PFSK-1 (cell line): Measurements from ENCODE around the gene BCL7B. TPM values are rescaled to one million over a fixed set of nuclear protein-coding genes. Genes with fewer than 3 reads are reported as not detected.

Source experiments
- FOXP2 ChIP-seq: optimal IDR thresholded peaks from 2 replicates; pipeline ENCODE3; 2011; ENCODE audit warnings: borderline replicate concordance, control low read depth, inconsistent platforms; ENCODE audit not compliant: insufficient read depth; ENCODE audit errors: extremely low read length, extremely low read depth
- POLR2AphosphoS5 ChIP-seq: IDR thresholded peaks from 2 replicates; pipeline ENCODE4 v1.6.1; 2012; ENCODE audit warnings: low read depth, mild to moderate bottlenecking, control low read depth, low read length, moderate library complexity
- REST ChIP-seq, 2 experiments: IDR thresholded peaks; 2 replicates each; pipeline versions ENCODE4 v1.6.1 to v1.8.0; 2011 to 2012; ENCODE audit warnings: low read depth in 2 of 2, low read length in 2 of 2, control low read depth in 1 of 2, inconsistent platforms in 1 of 2, mild to moderate bottlenecking in 1 of 2, moderate library complexity in 1 of 2; ENCODE audit not compliant: insufficient read depth in 1 of 2
- SIN3A ChIP-seq: IDR thresholded peaks from 2 replicates; pipeline ENCODE4 v1.6.1; 2012; ENCODE audit warnings: mild to moderate bottlenecking, low read length, moderate library complexity, borderline replicate concordance; ENCODE audit not compliant: insufficient read depth
- TAF1 ChIP-seq: IDR thresholded peaks from 2 replicates; pipeline ENCODE4 v1.6.1; 2012; ENCODE audit warnings: low read length, control low read depth, borderline replicate concordance; ENCODE audit not compliant: insufficient read depth
- polyA plus RNA-seq: library from polyadenylated mRNA; unstranded; fragments of >200 nt; gene quantifications from one replicate; pipeline ENCODE4 v1.2.1, GENCODE V29; 2012; ENCODE audit warnings: low read depth, missing spikeins; ENCODE audit not compliant: insufficient read length

BCL7B gene
- polyA plus RNA-seq = 72.3 TPM

DNA sequence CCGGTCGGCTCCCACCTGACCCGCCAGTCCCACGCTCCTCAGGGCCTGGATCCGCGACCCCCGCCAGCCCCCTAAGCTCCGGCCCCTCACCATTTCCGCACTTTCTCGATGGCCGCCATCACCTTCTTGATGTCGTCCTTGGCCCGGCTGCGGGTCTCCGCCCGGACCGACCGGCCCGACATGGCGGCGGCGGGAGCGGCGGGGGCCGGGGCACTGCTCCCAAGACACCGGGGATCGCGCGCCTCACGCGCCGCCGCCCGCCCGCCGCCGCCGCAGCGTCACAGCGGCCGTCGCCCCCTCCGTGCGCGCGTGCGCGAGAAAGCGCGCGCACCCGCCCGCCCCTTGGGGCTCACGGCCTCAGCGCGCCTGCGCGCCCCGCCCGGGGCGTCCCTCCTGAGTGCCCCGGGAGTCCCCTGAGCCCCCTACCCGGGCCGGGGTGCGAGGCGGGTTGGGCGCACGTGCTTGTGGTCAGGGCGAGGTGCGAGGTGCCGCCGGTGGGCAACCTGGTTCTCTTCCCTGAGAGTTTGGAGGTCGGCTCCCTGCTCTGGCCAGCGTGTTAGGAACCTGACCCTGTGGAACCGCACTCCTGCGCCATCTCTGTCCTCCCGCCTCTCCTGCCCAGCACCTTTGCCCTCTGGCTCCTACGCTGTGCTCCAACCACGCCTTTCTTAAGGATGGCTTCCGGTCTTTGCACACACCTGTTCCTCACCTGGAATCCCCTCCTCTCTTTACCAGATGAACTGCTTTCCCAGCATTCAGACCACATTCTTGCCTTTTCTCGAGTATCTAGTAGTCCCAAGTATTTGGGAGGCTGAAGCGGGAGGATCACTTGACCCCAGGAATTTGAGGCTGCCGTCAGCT lies at the start of gene BCL7B:
BCL7B (minus strand) TSS at position 294 of the 861 bp plus-strand sequence; CDS start at position 182, 112 bp downstream.
- TF ChIP-seq POLR2AphosphoS5 (peak; percentile 70), REST (IDR thresholded peaks at IDR 0.05; ENCODE audit: insufficient read depth in 1 of 2, low read depth in 2 of 2, low read length in 2 of 2) (no peak)

- TF ChIP-seq REST (IDR thresholded peaks at IDR 0.05; ENCODE audit: insufficient read depth in 1 of 2, low read depth in 2 of 2, low read length in 2 of 2) (no peak), SIN3A (no peak), POLR2AphosphoS5 (no peak), TAF1 (no peak), FOXP2 (no peak)
These were observed 48.2 kb upstream of the BCL7B start for GRCh38 chr7:73605601-73606220.

DNA sequence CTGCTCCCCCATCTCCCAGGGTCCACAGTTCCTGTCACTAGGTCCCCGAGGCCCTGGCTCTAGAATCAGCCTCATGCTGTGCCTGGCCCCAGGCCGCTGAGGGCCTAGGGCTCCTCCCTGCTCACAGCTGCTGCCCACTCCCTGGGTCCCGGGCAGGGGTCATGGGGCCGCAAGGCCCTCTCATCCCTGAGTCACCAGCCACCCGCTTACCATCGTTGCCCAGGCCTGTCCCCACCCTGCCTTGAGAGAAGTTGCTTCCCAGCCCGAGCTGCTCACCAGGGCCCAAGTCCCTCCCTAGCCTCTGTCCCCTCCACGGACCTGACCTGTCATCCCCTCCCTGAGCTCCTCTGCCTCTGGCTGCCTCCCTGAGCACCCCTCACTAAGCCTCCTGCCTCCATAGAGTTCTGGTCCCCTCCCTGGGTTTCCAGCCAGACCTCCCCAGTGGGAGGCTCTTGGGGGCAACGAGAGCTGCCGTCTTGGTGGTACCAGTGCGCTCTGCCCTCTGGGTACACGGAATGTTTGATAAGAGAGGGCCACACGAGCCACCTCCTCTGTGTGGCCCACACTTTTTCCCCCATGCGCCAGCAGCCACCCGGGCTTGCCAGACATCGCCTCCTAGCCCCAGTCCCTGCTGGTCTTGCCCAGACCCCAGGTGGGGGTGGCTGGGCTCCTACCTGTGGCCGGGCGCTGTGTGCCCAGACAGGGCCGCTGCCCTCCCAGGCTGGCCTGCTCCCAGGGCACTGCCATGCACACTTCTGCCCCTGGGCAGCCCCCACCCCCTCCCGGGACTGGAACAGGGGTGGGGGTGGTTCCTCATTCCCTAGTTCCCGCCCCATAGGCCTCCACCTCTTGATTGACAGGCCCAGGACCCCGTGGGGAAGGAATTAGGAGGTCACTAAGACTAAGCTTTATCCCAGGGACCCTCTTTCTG lies 45.5 kb upstream of the BCL7B start:
- TF ChIP-seq SIN3A (no peak), POLR2AphosphoS5 (no peak), FOXP2 (no peak), REST (IDR thresholded peaks at IDR 0.05; ENCODE audit: insufficient read depth in 1 of 2, low read depth in 2 of 2, low read length in 2 of 2) (no peak), TAF1 (no peak)

GRCh38 chr7:73599916-73600315 lies 42.4 kb upstream of the BCL7B start:
- TF ChIP-seq REST (IDR thresholded peaks at IDR 0.05; ENCODE audit: insufficient read depth in 1 of 2, low read depth in 2 of 2, low read length in 2 of 2) = no peak
- TF ChIP-seq TAF1 = no peak
- TF ChIP-seq SIN3A = no peak
- TF ChIP-seq FOXP2 = no peak
- TF ChIP-seq POLR2AphosphoS5 = no peak
